HL-60 (cell line): ENCODE results near the gene RAB3C.

Experiments used
- DNase-seq, 2 experiments: peaks; one replicate each; pipeline ENCODE4 v3.0.0-alpha.2; 2010 to 2020; ENCODE audit warnings: low read depth in 1 of 2, low spot score in 1 of 2
- H3K27ac ChIP-seq: fragments of 250-450 bp; sonication (Bioruptor Pico); replicated peaks from 2 replicates; pipeline ENCODE4 v1.5.1; 2020; ENCODE audit warnings: mild to moderate bottlenecking, moderate library complexity
- H3K27me3 ChIP-seq: fragments of 250-450 bp; sonication (Bioruptor Pico); 2 replicates; pipeline ENCODE4 v1.5.1; 2021; ENCODE audit warnings: mild to moderate bottlenecking, moderate library complexity; ENCODE audit not compliant: insufficient read depth, poor library complexity, severe bottlenecking
- H3K4me3 ChIP-seq: replicated peaks from 2 replicates; pipeline ENCODE4 v1.5.1; 2011; ENCODE audit warnings: mild to moderate bottlenecking, control low read depth, low read length; ENCODE audit not compliant: insufficient read depth
- CTCF ChIP-seq: IDR thresholded peaks from one replicate; pipeline ENCODE4 v1.5.1; 2011; ENCODE audit warnings: low read length, control low read depth, inconsistent platforms; ENCODE audit not compliant: insufficient read depth
- GABPA ChIP-seq: IDR thresholded peaks from 2 replicates; pipeline ENCODE4 v1.6.1; 2012; ENCODE audit warnings: low read depth
- POLR2AphosphoS5 ChIP-seq: IDR thresholded peaks from 2 replicates; pipeline ENCODE4 v1.6.1; 2012; ENCODE audit warnings: low read depth
- REST ChIP-seq: IDR thresholded peaks from 2 replicates; pipeline ENCODE4 v1.6.1; 2012; ENCODE audit warnings: low read depth; ENCODE audit not compliant: insufficient replicate concordance
- SPI1 ChIP-seq: IDR thresholded peaks from 2 replicates; pipeline ENCODE4 v1.6.1; 2012; ENCODE audit warnings: low read depth, mild to moderate bottlenecking, borderline replicate concordance

The RAB3C gene

GRCh38 chr5:58818465-58818864 is 235.6 kb downstream of the RAB3C start:
- H3K4me3 ChIP-seq: no peak overlapping the region
- no peaks in the 10 kb centered on the region for H3K27me3 ChIP-seq
- H3K27ac ChIP-seq: no peak overlapping the region
- DNase-seq: no peak
- no peak for TF ChIP-seq CTCF
- no peak for TF ChIP-seq SPI1
- no peak for TF ChIP-seq GABPA
- no peak for TF ChIP-seq POLR2AphosphoS5
- TF ChIP-seq REST: no peak

- TF ChIP-seq REST (no peak), GABPA (no peak), POLR2AphosphoS5 (no peak), SPI1 (no peak), CTCF (no peak)
- Histone ChIP-seq H3K27ac (no peak overlapping the region), H3K4me3 (no peak overlapping the region), H3K27me3 (no peaks in the 10 kb centered on the region)
- no peak for DNase-seq
Measured at GRCh38 chr5:58825441-58825840, 242.6 kb downstream of the RAB3C start.

- Histone ChIP-seq H3K27me3 (no peaks in the 10 kb centered on the region), H3K27ac (no peak overlapping the region), H3K4me3 (no peak overlapping the region)
- TF ChIP-seq SPI1 (no peak), GABPA (no peak), POLR2AphosphoS5 (no peak), REST (no peak), CTCF (no peak)
- DNase-seq: no peak
Measured at GRCh38 chr5:58825899-58826298, 243.0 kb downstream of the RAB3C start.
